NT2/D1 (cell line): ENCODE measurements around the gene TPO.

Experiments used
- SUZ12 ChIP-seq: IDR thresholded peaks from 2 replicates; pipeline ENCODE4 v1.6.1; 2011; ENCODE audit not compliant: insufficient read length, insufficient read depth; ENCODE audit errors: extremely low read depth
- YY1 ChIP-seq: IDR thresholded peaks from 2 replicates; pipeline ENCODE4 v1.6.1; 2011; ENCODE audit not compliant: insufficient read length, insufficient read depth
- ZNF274 ChIP-seq: IDR thresholded peaks from 2 replicates; pipeline ENCODE4 v1.6.1; 2011; ENCODE audit warnings: mild to moderate bottlenecking, low read depth, low read length

DNA sequence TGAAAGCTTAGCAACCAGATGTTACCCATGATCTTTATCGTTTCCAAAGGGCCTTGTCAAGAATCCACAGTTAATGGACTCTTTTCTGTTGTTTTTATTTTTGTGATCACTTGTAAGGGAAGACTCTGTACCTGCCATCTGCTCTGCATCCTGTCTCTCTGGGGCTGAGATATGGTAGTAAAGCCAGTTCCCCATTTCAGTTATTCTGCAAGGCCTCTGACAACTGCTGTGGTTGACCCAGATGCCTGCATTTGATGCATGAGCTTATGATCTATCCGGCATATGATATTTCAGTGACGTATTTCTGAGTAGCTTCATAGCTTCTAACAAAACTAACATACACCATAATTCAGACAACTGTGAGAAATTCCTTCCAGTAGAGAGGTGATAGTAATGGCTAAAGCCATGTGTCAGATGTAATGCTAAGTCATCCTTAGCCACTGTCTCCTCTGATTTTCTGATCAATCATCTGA is 105.1 kb downstream of the TPO start:
- no peak for TF ChIP-seq SUZ12
- no peak for TF ChIP-seq YY1
- TF ChIP-seq ZNF274: no peak
